ENCODE measurements around the gene ELP1. TPM values are rescaled to one million over a fixed set of nuclear protein-coding genes. Genes with fewer than 3 reads are reported as not detected.

The ELP1 gene
- total and polyA plus RNA-seq, 2 experiments from 2014 or later = 9.1 to 46.3 TPM

GRCh38 chr9:108939975-108940374 lies 6.1 kb upstream of the ELP1 start:
- ATAC-seq = no peak

More at GRCh38 chr9:108939975-108940374, 6.1 kb upstream of the ELP1 start:
- Histone ChIP-seq H3K27ac (ENCODE audit: low read depth) (no peak overlapping the region), H3K36me3 (ENCODE audit: insufficient read depth) (no peaks in the 10 kb centered on the region; the same call in 1 of the 2 replicates), H3K4me3 (no peak overlapping the region), H3F3A (replicated peaks; ENCODE audit: low read depth) (no peaks in the 10 kb centered on the region), H2AFZ (no peak overlapping the region), H3K4me2 (no peak overlapping the region), H3K9me2 (ENCODE audit: insufficient read depth) (no peaks in the 10 kb centered on the region), H3K27me3 (ENCODE audit: insufficient read depth) (no peaks in the 10 kb centered on the region), H3K4me1 (ENCODE audit: insufficient read depth) (peaks cover 6% of the 10 kb centered on the region), H4K20me1 (replicated peaks; ENCODE audit: insufficient read depth) (no peaks in the 10 kb centered on the region; the same call in 1 of the 2 replicates), H3K79me2 (replicated peaks; ENCODE audit: insufficient read depth) (no peaks in the 10 kb centered on the region; the same call in 1 of the 2 replicates)
- TF ChIP-seq EZH2phosphoT487 (IDR thresholded peaks at IDR 0.05; ENCODE audit: unreplicated experiment) (no peak), CTCF (conservative IDR thresholded peaks at IDR 0.05; ENCODE audit: low read depth in 2 of 2) (no peak), JUNB (IDR thresholded peaks at IDR 0.05; ENCODE audit: unreplicated experiment) (no peak), POLR2AphosphoS5 (IDR thresholded peaks at IDR 0.05; ENCODE audit: low read depth) (no peak), ZNF462 (CRISPR knock-in tag; IDR thresholded peaks at IDR 0.05) (no peak), ETS1 (IDR thresholded peaks at IDR 0.05) (no peak), NANOG (IDR thresholded peaks at IDR 0.05; ENCODE audit: borderline replicate concordance) (no peak), EZH2 (IDR thresholded peaks at IDR 0.05; ENCODE audit: low read depth, unreplicated experiment) (no peak), CREB1 (CRISPR knock-in tag; IDR thresholded peaks at IDR 0.05; ENCODE audit: low read depth) (no peak), ZNF114 (CRISPR knock-in tag; IDR thresholded peaks at IDR 0.05) (no peak), STAT1 (IDR thresholded peaks at IDR 0.05; ENCODE audit: unreplicated experiment) (no peak), ZNF331 (CRISPR knock-in tag; IDR thresholded peaks at IDR 0.05; ENCODE audit: low read depth) (no peak), REST (IDR thresholded peaks at IDR 0.05; ENCODE audit: unreplicated experiment) (no peak)
- H3K27ac Mint-ChIP-seq = no peak overlapping the region
- no peak overlapping the region for H3K4me3 Mint-ChIP-seq
- H3K36me3 Mint-ChIP-seq (ENCODE audit: low read depth) = 0 out of 3 replicates have a peak, but pooled peaks cover 3% of the 10 kb centered on the region
- no peak for DNase-seq (ENCODE audit: low spot score)
- peaks cover 4% of the 10 kb centered on the region; the same call in 2 of the 3 replicates for H3K4me1 Mint-ChIP-seq
- H3K9me3 Mint-ChIP-seq = no peaks in the 10 kb centered on the region
- H3K27me3 Mint-ChIP-seq (ENCODE audit: insufficient read depth, low read depth, poor library complexity) = no peaks in the 10 kb centered on the region

Measured in GM23338 (cell line).